ENCODE data around the gene SPDYA. TPM values are rescaled to one million over a fixed set of nuclear protein-coding genes. Genes with fewer than 3 reads are reported as not detected.

Gene SPDYA
- polyA plus RNA-seq, 1 donor from 2014 or later = 0.46 TPM

- H3F3A ChIP-seq (ENCODE audit: insufficient read depth, low read length, poor library complexity, severe bottlenecking) = peaks cover 7% of the 10 kb centered on the region
- H4K20me1 ChIP-seq (ENCODE audit: insufficient read depth) = no peaks in the 10 kb centered on the region
- peaks cover 10% of the 10 kb centered on the region for H3K27me3 ChIP-seq (ENCODE audit: insufficient read depth, low read depth, low read length)
- H3K9me3 ChIP-seq (ENCODE audit: low read length) = no peaks in the 10 kb centered on the region
- TF ChIP-seq RAD21 (conservative IDR thresholded peaks at IDR 0.05) (no peak), REST (IDR thresholded peaks at IDR 0.05; ENCODE audit: borderline replicate concordance) (no peak), TAF1 (IDR thresholded peaks at IDR 0.05; ENCODE audit: low read depth) (no peak), CTCF (IDR thresholded peaks at IDR 0.05; ENCODE audit: poor library complexity, severe bottlenecking) (no peak), SMC3 (conservative IDR thresholded peaks at IDR 0.05; ENCODE audit: poor library complexity) (no peak), EP300 (conservative IDR thresholded peaks at IDR 0.05; ENCODE audit: poor library complexity, severe bottlenecking) (no peak), MXI1 (conservative IDR thresholded peaks at IDR 0.05; ENCODE audit: poor library complexity, severe bottlenecking) (no peak), EZH2 (IDR thresholded peaks at IDR 0.05; ENCODE audit: borderline replicate concordance, insufficient read depth, low read length, poor library complexity, severe bottlenecking) (no peak), POLR2AphosphoS5 (IDR thresholded peaks at IDR 0.05) (no peak)
- no peaks in the 10 kb centered on the region for H3K9me2 ChIP-seq (ENCODE audit: insufficient read depth, low read length)
- no peaks in the 10 kb centered on the region for H3K36me3 ChIP-seq (ENCODE audit: insufficient read depth, low read length)
- H3K4me3 ChIP-seq (ENCODE audit: low read length) = no peak overlapping the region
- H3K27ac ChIP-seq (ENCODE audit: low read length) = no peak overlapping the region
- H3K4me2 ChIP-seq (ENCODE audit: low read length) = no peak overlapping the region
- H2AFZ ChIP-seq (ENCODE audit: low read depth, low read length) = no peak overlapping the region
- H3K79me2 ChIP-seq (replicated peaks; ENCODE audit: insufficient read depth, low read length) = peaks cover 32% of the 10 kb centered on the region
- no peak overlapping the region for H3K9ac ChIP-seq (ENCODE audit: low read length)
Observed at GRCh38 chr2:28871620-28872019, 61.0 kb downstream of the SPDYA start.

- no peaks in the 10 kb centered on the region for H3K9me3 ChIP-seq (ENCODE audit: low read length)
Observed at GRCh38 chr2:28880193-28880592, 69.6 kb downstream of the SPDYA start.

More at GRCh38 chr2:28880193-28880592, 69.6 kb downstream of the SPDYA start:
- H3K9ac ChIP-seq (ENCODE audit: low read length) = no peak overlapping the region
- H3K27ac ChIP-seq (ENCODE audit: low read length) = no peak overlapping the region
- no peak overlapping the region for H3K4me2 ChIP-seq (ENCODE audit: low read length)
- peaks cover 9% of the 10 kb centered on the region for H3K27me3 ChIP-seq (ENCODE audit: insufficient read depth, low read depth, low read length)
- TF ChIP-seq EP300 (conservative IDR thresholded peaks at IDR 0.05; ENCODE audit: poor library complexity, severe bottlenecking) (no peak), RAD21 (conservative IDR thresholded peaks at IDR 0.05) (no peak), MXI1 (conservative IDR thresholded peaks at IDR 0.05; ENCODE audit: poor library complexity, severe bottlenecking) (no peak), CTCF (IDR thresholded peaks at IDR 0.05; ENCODE audit: poor library complexity, severe bottlenecking) (no peak), REST (IDR thresholded peaks at IDR 0.05; ENCODE audit: borderline replicate concordance) (no peak), TAF1 (IDR thresholded peaks at IDR 0.05; ENCODE audit: low read depth) (no peak), SMC3 (conservative IDR thresholded peaks at IDR 0.05; ENCODE audit: poor library complexity) (no peak), EZH2 (IDR thresholded peaks at IDR 0.05; ENCODE audit: borderline replicate concordance, insufficient read depth, low read length, poor library complexity, severe bottlenecking) (no peak), POLR2AphosphoS5 (IDR thresholded peaks at IDR 0.05) (no peak)
- no peaks in the 10 kb centered on the region for H3K36me3 ChIP-seq (ENCODE audit: insufficient read depth, low read length)
- H3K9me2 ChIP-seq (ENCODE audit: insufficient read depth, low read length) = no peaks in the 10 kb centered on the region
- no peak overlapping the region for H3K4me3 ChIP-seq (ENCODE audit: low read length)
- no peaks in the 10 kb centered on the region for H3F3A ChIP-seq (ENCODE audit: insufficient read depth, low read length, poor library complexity, severe bottlenecking)
- no peaks in the 10 kb centered on the region for H4K20me1 ChIP-seq (ENCODE audit: insufficient read depth)
- no peak overlapping the region for H2AFZ ChIP-seq (ENCODE audit: low read depth, low read length)
- H3K79me2 ChIP-seq (replicated peaks; ENCODE audit: insufficient read depth, low read length) = no peaks in the 10 kb centered on the region

Data from neural cell (in vitro differentiated cells).